Lung (tissue), 12 donors: ENCODE data around the gene PRODH. TPM values are rescaled to one million over a fixed set of nuclear protein-coding genes. Genes with fewer than 3 reads are reported as not detected.
"Not testable (repeated sequence)": the region's sequence is repeated elsewhere in the genome, so short reads cannot be mapped to it uniquely, and the experiment has no call there.

Source experiments
- ATAC-seq: fragments of 200-7000 bp; cut with Tn5 transposase; one replicate; pipeline ENCODE4 v1.9.1; 2020; ENCODE audit warnings: moderate number of reproducible peaks; ENCODE audit not compliant: insufficient read depth, low FRiP score
- DNase-seq, 3 donors: peaks; one replicate each; pipeline ENCODE4 v3.0.0-alpha.2; 2013 to 2017
- H3K27ac ChIP-seq, 2 donors: one replicate each; pipeline ENCODE4 v1.5.1; 2013; ENCODE audit warnings: mild to moderate bottlenecking in 2 of 2, moderate library complexity in 2 of 2, control low read depth in 1 of 2, inconsistent platforms in 1 of 2, low read depth in 1 of 2, low read length in 1 of 2
- H3K27me3 ChIP-seq, 3 donors: one replicate each; pipeline ENCODE4 v1.5.1; 2013; ENCODE audit warnings: low read length in 2 of 3; ENCODE audit not compliant: control insufficient read depth in 3 of 3, insufficient read depth in 3 of 3
- H3K36me3 ChIP-seq, 4 donors: one replicate each; pipeline ENCODE4 v1.5.1; 2013; ENCODE audit warnings: low read length in 4 of 4, mild to moderate bottlenecking in 1 of 4, moderate library complexity in 1 of 4; ENCODE audit not compliant: control insufficient read depth in 4 of 4, insufficient read depth in 4 of 4
- H3K4me1 ChIP-seq, 5 donors: one replicate each; pipeline ENCODE4 v1.5.1; 2013; ENCODE audit warnings: low read length in 5 of 5, mild to moderate bottlenecking in 2 of 5, moderate library complexity in 1 of 5; ENCODE audit not compliant: control insufficient read depth in 5 of 5, insufficient read depth in 5 of 5
- H3K4me3 ChIP-seq: one replicate; pipeline ENCODE4 v1.5.1; 2013; ENCODE audit warnings: mild to moderate bottlenecking, control low read depth, moderate library complexity
- H3K9ac ChIP-seq, 2 donors: one replicate each; pipeline ENCODE4 v1.5.1; 2013; ENCODE audit warnings: low read length in 2 of 2, control low read depth in 1 of 2; ENCODE audit not compliant: insufficient read depth in 1 of 2
- H3K9me3 ChIP-seq, 4 donors: one replicate each; pipeline ENCODE4 v1.5.1; 2013; ENCODE audit warnings: low read length in 3 of 4, mild to moderate bottlenecking in 1 of 4, moderate library complexity in 1 of 4; ENCODE audit not compliant: control insufficient read depth in 4 of 4, insufficient read depth in 3 of 4
- WGBS, 2 donors: extraction: QIAGEN DNeasy Blood & Tissue Kit; methylation state at CpG; one replicate each; pipeline ENCODE4 v1.1.7; 2013; 5-methylcytosine and 5-hydroxymethylcytosine counted together
- polyA plus RNA-seq, 2 donors: library from polyadenylated mRNA; stranded (reverse); fragments of 200-250 nt; gene quantifications; one replicate each; pipeline ENCODE4 v1.2.1, GENCODE V29; 2013
- total RNA-seq, 2 donors: library from RNA; depleted of rRNA in 1 of 2; stranded (reverse); fragments of >200 nt in 1 of 2; gene quantifications; one replicate each; pipeline ENCODE4 v1.2.1, GENCODE V29; 2014 to 2021
- TF ChIP-seq, protein P1 (sequence below): IDR thresholded peaks from 2 replicates; pipeline ENCODE4 v1.5.1; 2012; ENCODE audit warnings: mild to moderate bottlenecking; ENCODE audit errors: control extremely low read depth, extremely low read depth
- donor health status: control.
- donor health status: control.
- donor health status: Bipolar disorder and iron deficiency.
- donor health status: healthy.
- donor health status: DM: yes; HTN: yes; CAD: no.

Gene PRODH
- total and polyA plus RNA-seq, 4 donors, result 6.6 to 65.7 (median 32.3) TPM

DNA sequence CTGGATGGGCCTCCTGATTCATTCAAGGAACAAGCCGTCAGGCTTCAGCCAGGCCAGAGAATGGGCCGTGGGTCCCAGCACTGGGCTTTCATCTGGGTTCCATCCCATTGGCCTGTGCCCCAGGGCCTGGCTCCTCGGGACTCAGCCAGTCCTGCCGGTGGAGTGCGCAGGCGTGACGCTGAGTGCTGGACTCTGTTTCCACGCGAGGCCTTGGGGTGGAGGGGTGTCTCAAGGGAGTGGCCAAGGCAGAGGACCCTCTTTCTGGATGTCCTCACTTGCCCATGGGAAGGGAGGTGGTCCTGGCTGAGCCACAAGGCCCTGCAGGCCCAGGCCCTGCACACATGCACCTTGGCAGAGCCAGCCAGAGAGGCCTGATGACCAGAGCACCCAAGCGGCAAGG is 28.0 kb upstream of the PRODH start:
- H3K27me3 ChIP-seq, H3K36me3 ChIP-seq, ATAC-seq, H3K9me3 ChIP-seq, H3K27ac ChIP-seq, DNase-seq, H3K4me1 ChIP-seq, H3K4me3 ChIP-seq, H3K9ac ChIP-seq: not testable (repeated sequence)
- WGBS, 2 donors, result 91 to 92% methylated on average over 9 to 10 of the region's 10 CpGs

DNA sequence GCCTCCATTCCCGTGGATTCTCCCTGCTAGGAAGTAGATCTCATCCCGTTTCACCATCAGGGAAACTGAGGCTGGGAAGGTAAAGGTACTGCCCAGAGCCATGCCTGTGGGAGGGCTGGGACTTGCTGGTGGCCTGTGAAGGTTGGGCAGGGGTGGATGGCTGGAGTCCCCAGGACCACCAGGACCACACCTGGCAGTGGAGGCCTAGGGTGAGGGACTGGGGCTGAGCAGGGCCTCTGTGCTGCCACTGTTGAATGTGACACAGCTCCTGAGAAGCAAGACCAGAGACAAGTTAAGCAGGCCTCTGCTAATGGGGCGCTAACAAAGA is 26.2 kb upstream of the PRODH start:
- Histone ChIP-seq H3K4me1 (no peaks in the 10 kb centered on the region), H3K36me3 (no peaks in the 10 kb centered on the region), H3K27ac (no peak overlapping the region), H3K4me3 (no peak overlapping the region), H3K9me3 (no peaks in the 10 kb centered on the region), H3K9ac (no peak overlapping the region), H3K27me3 (no peaks in the 10 kb centered on the region)
- TF ChIP-seq, protein P1, sequence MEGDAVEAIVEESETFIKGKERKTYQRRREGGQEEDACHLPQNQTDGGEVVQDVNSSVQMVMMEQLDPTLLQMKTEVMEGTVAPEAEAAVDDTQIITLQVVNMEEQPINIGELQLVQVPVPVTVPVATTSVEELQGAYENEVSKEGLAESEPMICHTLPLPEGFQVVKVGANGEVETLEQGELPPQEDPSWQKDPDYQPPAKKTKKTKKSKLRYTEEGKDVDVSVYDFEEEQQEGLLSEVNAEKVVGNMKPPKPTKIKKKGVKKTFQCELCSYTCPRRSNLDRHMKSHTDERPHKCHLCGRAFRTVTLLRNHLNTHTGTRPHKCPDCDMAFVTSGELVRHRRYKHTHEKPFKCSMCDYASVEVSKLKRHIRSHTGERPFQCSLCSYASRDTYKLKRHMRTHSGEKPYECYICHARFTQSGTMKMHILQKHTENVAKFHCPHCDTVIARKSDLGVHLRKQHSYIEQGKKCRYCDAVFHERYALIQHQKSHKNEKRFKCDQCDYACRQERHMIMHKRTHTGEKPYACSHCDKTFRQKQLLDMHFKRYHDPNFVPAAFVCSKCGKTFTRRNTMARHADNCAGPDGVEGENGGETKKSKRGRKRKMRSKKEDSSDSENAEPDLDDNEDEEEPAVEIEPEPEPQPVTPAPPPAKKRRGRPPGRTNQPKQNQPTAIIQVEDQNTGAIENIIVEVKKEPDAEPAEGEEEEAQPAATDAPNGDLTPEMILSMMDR, result no peak
- ATAC-seq, result no peak
- 85 to 98% methylated on average over 3 of the region's 3 CpGs for WGBS, 2 donors
- DNase-seq, result no peak

DNA sequence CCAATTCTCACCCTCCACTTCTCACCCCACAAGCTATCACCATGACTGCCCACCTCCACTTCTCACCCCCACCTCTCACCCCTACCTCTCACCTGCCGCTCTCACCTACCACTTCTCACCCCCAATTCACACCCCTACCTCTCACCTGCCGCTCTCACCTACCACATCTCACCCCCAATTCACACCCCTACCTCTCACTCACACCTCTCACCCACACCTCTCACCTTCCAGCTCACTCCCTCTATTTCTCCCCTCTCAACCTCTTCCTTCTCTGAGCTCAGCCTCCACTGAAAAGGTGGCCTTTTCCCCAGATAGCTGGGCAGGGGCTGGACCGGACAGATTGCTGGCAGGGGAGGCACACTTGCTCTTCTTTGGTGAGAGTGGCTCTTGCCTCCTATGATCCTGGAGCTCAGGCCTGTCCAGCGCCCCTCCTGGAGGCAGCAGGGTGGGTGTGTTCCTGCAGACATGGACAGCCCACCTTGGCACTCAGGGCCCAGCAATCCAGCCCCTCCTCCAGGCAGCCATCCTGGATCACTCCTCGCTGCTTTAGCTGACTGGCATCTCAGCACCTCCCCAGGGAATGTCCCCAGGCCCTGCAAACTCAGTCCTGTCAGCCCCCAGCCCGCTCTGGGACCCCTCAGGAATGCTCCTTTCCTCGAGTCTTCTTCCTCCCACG is 25.7 kb upstream of the PRODH start:
- DNase-seq, H3K9ac ChIP-seq, H3K4me3 ChIP-seq, H3K27me3 ChIP-seq, H3K27ac ChIP-seq, H3K36me3 ChIP-seq, H3K9me3 ChIP-seq, H3K4me1 ChIP-seq, ATAC-seq: not testable (repeated sequence)
- WGBS, 2 donors, result 73 to 87% methylated on average over 8 of the region's 8 CpGs

DNA sequence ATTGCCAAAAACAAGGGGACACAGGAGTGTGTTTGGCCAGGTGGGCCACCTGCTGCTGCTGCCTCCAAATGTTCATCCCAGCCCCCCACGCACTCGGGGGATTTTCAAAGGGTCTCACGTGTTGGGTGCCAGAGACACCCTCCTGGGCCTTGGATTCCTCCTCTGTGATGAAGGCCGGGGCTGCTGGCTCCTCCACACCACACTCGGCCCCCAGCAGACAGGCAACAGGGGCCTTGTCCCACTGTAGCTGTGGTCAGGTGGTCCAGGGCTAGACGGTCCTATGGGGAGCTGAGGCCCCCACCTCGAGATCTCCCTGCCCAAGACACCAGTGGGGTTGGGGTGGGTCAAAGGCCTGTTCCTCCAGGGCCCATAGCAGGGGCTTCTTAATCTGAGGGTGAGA is 25.1 kb upstream of the PRODH start:
- 63 to 77% methylated on average over 7 of the region's 7 CpGs for WGBS, 2 donors
- not testable (repeated sequence) for H3K27me3 ChIP-seq, H3K4me1 ChIP-seq, H3K9me3 ChIP-seq, H3K27ac ChIP-seq, ATAC-seq, H3K4me3 ChIP-seq, DNase-seq, H3K36me3 ChIP-seq, H3K9ac ChIP-seq

DNA sequence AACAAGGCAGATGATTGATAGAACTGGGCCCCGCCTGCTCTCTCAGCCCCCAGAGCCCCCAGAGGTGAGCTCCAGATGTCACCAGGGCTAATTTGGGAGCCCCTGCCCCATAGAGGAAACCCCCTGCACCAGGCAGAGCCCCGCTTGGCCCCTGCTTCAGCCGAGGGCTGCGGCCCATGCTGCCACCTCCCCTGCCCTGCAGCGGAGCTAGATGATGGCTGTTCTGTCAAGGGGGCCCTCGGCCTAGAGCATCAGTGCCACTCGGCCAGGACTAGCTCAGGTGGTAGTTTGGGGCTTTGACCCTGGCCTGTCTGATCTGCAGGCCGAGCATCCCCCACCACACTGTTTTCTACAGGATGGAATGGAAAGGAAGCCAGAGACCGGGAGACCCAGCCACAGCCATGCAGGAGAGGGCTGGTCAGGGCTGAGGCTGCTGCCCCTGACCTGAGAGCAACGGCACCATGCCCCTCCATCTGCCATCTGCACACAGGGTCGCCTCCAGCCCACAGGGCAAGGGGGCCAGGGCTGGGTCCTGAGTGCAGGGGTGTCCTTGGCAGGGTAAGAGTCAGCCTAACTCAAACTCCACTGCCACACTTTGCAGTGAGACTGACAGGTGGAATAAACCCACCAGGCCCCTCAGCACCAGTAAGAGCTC is 24.2 kb upstream of the PRODH start:
- not testable (repeated sequence) for H3K27ac ChIP-seq, ATAC-seq, H3K9ac ChIP-seq, H3K36me3 ChIP-seq, H3K27me3 ChIP-seq, H3K4me1 ChIP-seq, H3K9me3 ChIP-seq, DNase-seq, H3K4me3 ChIP-seq
- whole genome bisulfite sequencing, 2 donors, result 77 to 89% methylated on average over 9 to 10 of the region's 11 CpGs

DNA sequence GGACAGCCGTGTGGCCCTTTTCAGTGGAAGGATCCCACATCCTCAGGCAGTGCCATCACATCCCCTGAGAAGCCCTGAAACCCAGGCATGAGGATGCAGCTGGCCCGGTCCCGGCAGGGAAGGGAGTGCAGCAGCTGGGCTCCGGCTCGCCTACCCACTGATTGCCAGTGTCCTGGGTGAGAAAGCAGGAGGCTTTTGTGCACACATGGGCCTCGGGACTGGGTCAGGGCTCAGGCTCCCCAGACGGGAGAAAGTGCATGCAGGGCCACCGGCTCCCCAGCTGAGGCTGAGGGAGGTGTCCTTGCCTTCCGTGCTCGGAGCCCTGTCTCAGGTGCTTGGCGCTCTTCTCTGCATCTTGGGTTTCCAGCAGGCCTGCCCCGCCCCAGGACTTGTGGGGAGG is 23.6 kb upstream of the PRODH start:
- not testable (repeated sequence) for DNase-seq, H3K27ac ChIP-seq, H3K9me3 ChIP-seq, H3K9ac ChIP-seq, H3K36me3 ChIP-seq, H3K4me1 ChIP-seq, ATAC-seq, H3K27me3 ChIP-seq, H3K4me3 ChIP-seq
- 80 to 83% methylated on average over 10 to 12 of the region's 12 CpGs for WGBS, 2 donors

DNA sequence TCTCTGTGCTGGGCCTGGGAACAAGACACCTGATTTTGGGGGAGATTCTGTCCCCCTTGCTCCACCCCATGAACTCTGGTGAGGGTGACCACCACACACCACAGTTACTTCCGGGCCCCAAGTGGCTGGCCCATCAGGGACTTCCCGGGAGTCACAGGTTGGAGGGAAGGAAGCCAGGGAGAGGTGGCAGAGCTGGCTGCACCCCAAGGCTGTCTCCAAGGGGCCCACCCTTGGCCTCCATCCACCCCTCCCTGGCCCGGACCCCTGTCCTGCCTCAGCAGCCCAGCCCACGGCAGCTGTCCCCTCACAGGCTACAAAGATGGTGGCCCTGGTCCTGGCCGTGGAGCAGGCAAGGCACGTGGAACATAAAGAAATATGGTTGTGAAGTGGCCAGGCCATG is 23.2 kb upstream of the PRODH start:
- not testable (repeated sequence) for H3K36me3 ChIP-seq, H3K27ac ChIP-seq, H3K27me3 ChIP-seq, DNase-seq, H3K9ac ChIP-seq, H3K4me3 ChIP-seq, H3K4me1 ChIP-seq, H3K9me3 ChIP-seq, ATAC-seq
- WGBS, 2 donors, result 82 to 83% methylated on average over 6 of the region's 6 CpGs
